Heart right ventricle (tissue), 16 donors: ENCODE data around the gene CMTM1. TPM values are rescaled to one million over a fixed set of nuclear protein-coding genes. Genes with fewer than 3 reads are reported as not detected.

Experiments
- ATAC-seq, 8 donors: fragments of 200-7000 bp; cut with Tn5 transposase; one replicate each; pipeline ENCODE4 v1.9.1; 2020; ENCODE audit warnings: mild to moderate bottlenecking in 8 of 8, moderate library complexity in 8 of 8, moderate number of reproducible peaks in 1 of 8
- DNase-seq, 2 donors: peaks; one replicate each; pipeline ENCODE4 v3.0.0-alpha.2; 2020
- H3K27ac ChIP-seq, 10 donors: fragments of 200-600 bp; sonication (generic) in 2 of 10; one replicate each; pipeline versions ENCODE4 v1.5.0 to v1.8.0; 2020 to 2022; ENCODE audit warnings: mild to moderate bottlenecking in 3 of 10
- H3K27me3 ChIP-seq, 7 donors: fragments of 200-600 bp; one replicate each; pipeline ENCODE4 v1.8.0; 2021 to 2022; ENCODE audit warnings: mild to moderate bottlenecking in 2 of 7
- H3K36me3 ChIP-seq, 9 donors: fragments of 200-600 bp; sonication (generic) in 1 of 9; one replicate each; pipeline versions ENCODE4 v1.5.0 to v1.8.0; 2020 to 2022; ENCODE audit warnings: mild to moderate bottlenecking in 2 of 9
- H3K4me1 ChIP-seq, 9 donors: fragments of 200-600 bp; sonication (generic) in 1 of 9; one replicate each; pipeline versions ENCODE4 v1.5.0 to v1.8.0; 2020 to 2022; ENCODE audit warnings: mild to moderate bottlenecking in 4 of 9
- H3K4me3 ChIP-seq, 10 donors: fragments of 200-600 bp; sonication (generic) in 2 of 10; one replicate each; pipeline versions ENCODE4 v1.5.0 to v1.8.0; 2020 to 2022; ENCODE audit warnings: mild to moderate bottlenecking in 7 of 10, moderate library complexity in 2 of 10
- H3K9me3 ChIP-seq, 11 donors: fragments of 200-600 bp in 10 of 11; sonication (generic) in 2 of 11; one replicate each; pipeline versions ENCODE4 v1.5.0 to v1.8.0; 2013 to 2022; ENCODE audit warnings: mild to moderate bottlenecking in 2 of 11, control low read depth in 1 of 11, moderate library complexity in 1 of 11
- CTCF ChIP-seq, 9 donors: fragments of 200-600 bp; sonication (generic) in 2 of 9; IDR thresholded peaks; one replicate each; pipeline versions ENCODE4 v1.5.0 to v1.8.0; 2021 to 2022; ENCODE audit warnings: antibody characterized with exemption in 9 of 9, mild to moderate bottlenecking in 5 of 9, moderate library complexity in 1 of 9
- WGBS, 2 donors: extraction: QIAGEN DNeasy Blood & Tissue Kit; methylation state at CpG; one replicate each; pipeline ENCODE4 v1.1.7; 2013; ENCODE audit warnings: inconsistent platforms in 1 of 2; 5-methylcytosine and 5-hydroxymethylcytosine counted together
- intact Hi-C, 10 donors: fragments of 100-400 bp; cut with DNase I; formaldehyde crosslinking; loops; one replicate each; pipeline versions ENCODE4 v1.11.1 to v1.14.2; 2022
- polyA plus RNA-seq, 2 donors: library from polyadenylated mRNA; stranded (reverse); fragments of 200-250 nt; gene quantifications; one replicate each; pipeline ENCODE4 v1.2.3, GENCODE V29; 2013
- total RNA-seq, 10 donors: library from RNA; stranded (reverse); fragmentation: NEBNext Ultra II Directional in 3 of 10; extraction: Animal tissue kit (Norgen Biotek cat#: 25700) in 3 of 10; gene quantifications; one replicate each; pipeline versions ENCODE4 v1.2.1 to v1.2.4, GENCODE V29; 2021 to 2023
- donor health status: Arrhythmogenic right ventricular cardiomyopathy.
- donor health status: ischemic (EF 13 %, LVEDD 7.1; RV severe dilation, severe dysfunction).
- donor health status: healthy with polysubstance abuse.
- donor health status: DM: no; HTN: yes; CAD: no.
- donor health status: DM: no; HTN: no; CAD: no.
- donor health status: ischemic (EF 25% LVEDD 6.9; RV normal size, moderate dysfunction).
- donor health status: ischemic (EF 25% LVEDD 5.7; RV mildly dilated, moderate dysfunction).
- donor health status: healthy.
- donor health status: DM: yes; HTN: yes; CAD: no.
- donor health status: Ischemic cardiomyopathy.
- donor health status: ischemic (EF 35%, LVEDD 5.7; RV mildly dilated, moderate dysfunction).
- donor health status: nonischemic (EF 11% LVEDD 7.7; RV severe dilation, severe dysfunction).
- donor health status: DM: yes; HTN: yes; CAD: no.
- donor health status: PGD.
- donor health status: ischemic (EF 29% LVEDD 5.4; RV normal size, mild dysfunction).
- donor health status: nonischemic (EF 23%, LVEDD 6.1; RV moderate dilation, normal function).

The CMTM1 gene
- total and polyA plus RNA-seq, 12 donors: 0.19 to 2.1 (median 0.95) TPM; not detected in 1

- no peak for TF ChIP-seq CTCF (IDR thresholded peaks at IDR 0.05)
- ATAC-seq: no peak
- Histone ChIP-seq H3K36me3 (no peaks in the 10 kb centered on the region), H3K27me3 (peaks cover 0 to 5% (median 0%) of the 10 kb centered on the region in 7 donors), H3K4me1 (peaks cover 0 to 11% (median 7%) of the 10 kb centered on the region in 9 donors), H3K9me3 (no peaks in the 10 kb centered on the region), H3K27ac (no peak overlapping the region), H3K4me3 (no peak overlapping the region)
- intact Hi-C loops: loop anchor here in 7 of 10 donors (5.0 to 10.0 kb wide), 5 partner anchors 85 to 265 kb away; no protein-coding TSS in a partner anchor
- no peak for DNase-seq
- 94 to 95% methylated on average over 4 of the region's 4 CpGs for WGBS, 2 donors
Observed at GRCh38 chr16:66599726-66600125, 33.5 kb downstream of the CMTM1 start.

GRCh38 chr16:66600477-66600876 is 34.2 kb downstream of the CMTM1 start:
- 100% methylated on average over 1 of the region's 1 CpG for WGBS, 2 donors

GRCh38 chr16:66601471-66601870 is 35.2 kb downstream of the CMTM1 start:
- Histone ChIP-seq H3K9me3 (no peaks in the 10 kb centered on the region), H3K4me1 (peaks cover 0 to 27% (median 17%) of the 10 kb centered on the region in 9 donors), H3K27ac (no peak overlapping the region), H3K36me3 (no peaks in the 10 kb centered on the region), H3K4me3 (no peak overlapping the region), H3K27me3 (peaks cover 0 to 5% (median 0%) of the 10 kb centered on the region in 7 donors)
- 96% methylated on average over 5 of the region's 5 CpGs for WGBS, 2 donors
- DNase-seq (no peak), ATAC-seq (no peak)
- intact Hi-C loops: loop anchor here in 7 of 10 donors (5.0 to 10.0 kb wide), 5 partner anchors 87 to 263 kb away; no protein-coding TSS in a partner anchor
- TF ChIP-seq CTCF (IDR thresholded peaks at IDR 0.05): no peak

More at GRCh38 chr16:66600477-66600876, 34.2 kb downstream of the CMTM1 start:
- no peaks in the 10 kb centered on the region for H3K36me3 ChIP-seq
- no peak for DNase-seq
- H3K4me3 ChIP-seq: no peak overlapping the region
- no peak for TF ChIP-seq CTCF (IDR thresholded peaks at IDR 0.05)
- intact Hi-C loops: loop anchor here in 7 of 10 donors (5.0 to 10.0 kb wide), 5 partner anchors 86 to 264 kb away; no protein-coding TSS in a partner anchor
- H3K27me3 ChIP-seq: peaks cover 0 to 5% (median 0%) of the 10 kb centered on the region in 7 donors
- no peaks in the 10 kb centered on the region for H3K9me3 ChIP-seq
- no peak for ATAC-seq
- peaks cover 0 to 17% (median 8%) of the 10 kb centered on the region in 9 donors for H3K4me1 ChIP-seq
- no peak overlapping the region for H3K27ac ChIP-seq

- peak overlapping the region; percentile 88 to 99 (median 95) for H3K27ac ChIP-seq
- 9 to 10% methylated on average over 32 of the region's 32 CpGs for WGBS, 2 donors
- H3K27me3 ChIP-seq: peaks cover 0 to 5% (median 0%) of the 10 kb centered on the region in 7 donors
Observed at GRCh38 chr16:66603537-66604375, 37.5 kb downstream of the CMTM1 start.

More at GRCh38 chr16:66603537-66604375, 37.5 kb downstream of the CMTM1 start:
- peak; percentile 55 to 66 for DNase-seq
- ATAC-seq: peak; percentile 8 to 52 (median 40)
- Histone ChIP-seq H3K4me1 (peaks cover 0 to 50% (median 29%) of the 10 kb centered on the region in 9 donors), H3K36me3 (peaks cover 0 to 10% (median 0%) of the 10 kb centered on the region in 9 donors), H3K9me3 (no peaks in the 10 kb centered on the region), H3K4me3 (peak overlapping the region; percentile 56 to 97 (median 79))
- intact Hi-C loops: loop anchor here in 9 of 10 donors (1.0 to 10.0 kb wide), 9 partner anchors 51 to 261 kb away; partner anchors contain the start of genes TK2 (in 2 of the 9) and CKLF (in 1 of the 9)
- no peak for TF ChIP-seq CTCF (IDR thresholded peaks at IDR 0.05)
